GM12878 (cell line): ENCODE results near the gene AMN1. TPM values are rescaled to one million over a fixed set of nuclear protein-coding genes. Genes with fewer than 3 reads are reported as not detected.
A peak's percentile ranks its signal among the peaks of the same experiment; 100 is the strongest.

Experiments
- BMI1 ChIP-seq: fragments of 450-650 bp; IDR thresholded peaks from 2 replicates; pipeline ENCODE4 v1.6.1; 2016; ENCODE audit warnings: mild to moderate bottlenecking, moderate library complexity, borderline replicate concordance
- CEBPZ ChIP-seq: fragments of 150-350 bp; IDR thresholded peaks from 2 replicates; pipeline ENCODE4 v1.6.1; 2016; ENCODE audit warnings: low read depth, low read length
- EZH2 ChIP-seq: IDR thresholded peaks from 2 replicates; pipeline ENCODE4 v1.6.1; 2012; ENCODE audit warnings: low read depth, mild to moderate bottlenecking, control low read depth, inconsistent platforms, low read length, borderline replicate concordance; ENCODE audit not compliant: control insufficient read depth
- HCFC1 ChIP-seq: fragments of 150-350 bp; IDR thresholded peaks from 2 replicates; pipeline ENCODE4 v1.6.1; 2014; ENCODE audit warnings: low read length
- JUND ChIP-seq: IDR thresholded peaks from 2 replicates; pipeline ENCODE4 v1.6.1; 2012; ENCODE audit warnings: low read depth, mild to moderate bottlenecking, low read length, improper control_type of control experiment, moderate library complexity
- KAT2A ChIP-seq: conservative IDR thresholded peaks from 2 replicates; pipeline ENCODE4 v1.6.1; 2011; ENCODE audit warnings: low read depth, low read length; ENCODE audit not compliant: control insufficient read depth
- MAX ChIP-seq: IDR thresholded peaks from 2 replicates; pipeline ENCODE4 v1.6.1; 2012; ENCODE audit warnings: low read depth, low read length, improper control_type of control experiment
- MLLT1 ChIP-seq: fragments of 450-650 bp; IDR thresholded peaks from 2 replicates; pipeline ENCODE4 v1.6.1; 2016; ENCODE audit warnings: mild to moderate bottlenecking
- MXI1 ChIP-seq: fragments of 150-350 bp; IDR thresholded peaks from 2 replicates; pipeline ENCODE4 v1.6.1; 2011; ENCODE audit warnings: low read depth, mild to moderate bottlenecking, inconsistent platforms, low read length, improper control_type of control experiment
- PKNOX1 ChIP-seq: fragments of 450-650 bp; IDR thresholded peaks from 2 replicates; pipeline ENCODE4 v1.6.1; 2016; ENCODE audit warnings: mild to moderate bottlenecking
- RFX5 ChIP-seq: IDR thresholded peaks from 2 replicates; pipeline ENCODE4 v1.6.1; 2011; ENCODE audit warnings: low read depth, low read length, improper control_type of control experiment
- STAT1 ChIP-seq: fragments of 450-650 bp; conservative IDR thresholded peaks from 2 replicates; pipeline ENCODE4 v1.6.1; 2014; ENCODE audit warnings: antibody characterized with exemption, mild to moderate bottlenecking
- STAT3 ChIP-seq: IDR thresholded peaks from 2 replicates; pipeline ENCODE4 v1.6.1; 2011; ENCODE audit warnings: low read depth, low read length, improper control_type of control experiment
- TCF7 ChIP-seq: IDR thresholded peaks from 2 replicates; pipeline ENCODE4 v1.6.1; 2014; ENCODE audit warnings: antibody characterized with exemption, borderline replicate concordance
- USF2 ChIP-seq: IDR thresholded peaks from 2 replicates; pipeline ENCODE4 v1.6.1; 2011; ENCODE audit warnings: low read depth, low read length, improper control_type of control experiment, borderline replicate concordance
- ZNF217 ChIP-seq: fragments of 450-650 bp; IDR thresholded peaks from 2 replicates; pipeline ENCODE4 v1.6.1; 2017; ENCODE audit warnings: antibody characterized with exemption, mild to moderate bottlenecking
- ZNF592 ChIP-seq: fragments of 450-650 bp; IDR thresholded peaks from 2 replicates; pipeline ENCODE4 v1.6.1; 2017; ENCODE audit warnings: mild to moderate bottlenecking, moderate library complexity
- ZSCAN29 ChIP-seq: fragments of 450-650 bp; IDR thresholded peaks from 2 replicates; pipeline ENCODE4 v1.6.1; 2017; ENCODE audit warnings: mild to moderate bottlenecking, moderate library complexity
- polyA plus RNA-seq, 11 experiments: library from polyadenylated mRNA; depleted of rRNA in 4 of 11; unstranded in 6 of 11; stranded (reverse) in 5 of 11; fragments of >200 nt; fragmentation: Nextera tagmentation in 4 of 11; fragmentation: Illumina TruSeq in 1 of 11; extraction: Ambion mirVana in 4 of 11; extraction: Trizol in 1 of 11; gene quantifications; 1 replicate in 1 of 11; 2 replicates in 10 of 11; pipeline versions ENCODE4 v1.2.1 to v1.2.3, GENCODE V29; 2011 to 2016; ENCODE audit warnings: inconsistent platforms in 2 of 11, missing spikeins in 2 of 11, low read depth in 1 of 11
- total RNA-seq, 4 experiments: library from RNA; depleted of rRNA in 3 of 4; stranded (reverse); fragments of >200 nt in 3 of 4; fragmentation: Illumina TruSeq in 1 of 4; extraction: Trizol in 1 of 4; gene quantifications; 2 replicates each; pipeline versions ENCODE4 v1.2.1 to v1.2.3, GENCODE V29; 2013 to 2021

Gene AMN1
- total and polyA plus RNA-seq, 10 of the 15 experiments (the other 5 are each of a cell fraction or from before 2014, with no cell fraction given), result 5.4 to 19.3 (median 9.3) TPM

GRCh38 chr12:31728917-31729640, at the start of gene AMN1 (continued):
- no peak for TF ChIP-seq CEBPZ
- 0 out of 2 replicates have a peak, but pooled peaks have one; percentile 76 for TF ChIP-seq STAT1
- no peak for TF ChIP-seq EZH2
- peak; percentile 3; the same call in 1 of the 2 replicates for TF ChIP-seq MXI1
- TF ChIP-seq ZNF592, result no peak
- peak; percentile 73; the same call in 1 of the 2 replicates for TF ChIP-seq RFX5
- no peak for TF ChIP-seq USF2
- TF ChIP-seq MAX, result no peak
- TF ChIP-seq PKNOX1, result no peak; the same call in 1 of the 2 replicates
- no peak; the same call in 1 of the 2 replicates for TF ChIP-seq ZSCAN29
- no peak for TF ChIP-seq STAT3
- no peak for TF ChIP-seq KAT2A
- no peak for TF ChIP-seq ZNF217
- no peak for TF ChIP-seq BMI1
- peak; percentile 88 for TF ChIP-seq HCFC1
- peak; percentile 70 for TF ChIP-seq MLLT1
- peak; percentile 60; the same call in 1 of the 2 replicates for TF ChIP-seq JUND
- no peak for TF ChIP-seq TCF7
